Tibial nerve (tissue), 4 donors: ENCODE measurements around the gene FREY1.

Experiments
- EP300 ChIP-seq, 2 donors: sonication (generic); formaldehyde crosslinking; IDR thresholded peaks; one replicate each; pipeline ENCODE4 v1.6.1; 2017; ENCODE audit warnings: antibody characterized with exemption in 2 of 2, mild to moderate bottlenecking in 1 of 2
- TF ChIP-seq, protein P1 (sequence below), 5 experiments: fragments of 200-600 bp in 3 of 5; fragments of 450-650 bp in 2 of 5; sonication (generic) in 3 of 5; IDR thresholded peaks; one replicate each; pipeline ENCODE4 v1.5.1; 2016 to 2019; ENCODE audit warnings: antibody characterized with exemption in 5 of 5, mild to moderate bottlenecking in 3 of 5, moderate library complexity in 2 of 5

GRCh38 chr11:45927684-45928413 is 20.8 kb upstream of the FREY1 start:
- TF ChIP-seq, protein P1, sequence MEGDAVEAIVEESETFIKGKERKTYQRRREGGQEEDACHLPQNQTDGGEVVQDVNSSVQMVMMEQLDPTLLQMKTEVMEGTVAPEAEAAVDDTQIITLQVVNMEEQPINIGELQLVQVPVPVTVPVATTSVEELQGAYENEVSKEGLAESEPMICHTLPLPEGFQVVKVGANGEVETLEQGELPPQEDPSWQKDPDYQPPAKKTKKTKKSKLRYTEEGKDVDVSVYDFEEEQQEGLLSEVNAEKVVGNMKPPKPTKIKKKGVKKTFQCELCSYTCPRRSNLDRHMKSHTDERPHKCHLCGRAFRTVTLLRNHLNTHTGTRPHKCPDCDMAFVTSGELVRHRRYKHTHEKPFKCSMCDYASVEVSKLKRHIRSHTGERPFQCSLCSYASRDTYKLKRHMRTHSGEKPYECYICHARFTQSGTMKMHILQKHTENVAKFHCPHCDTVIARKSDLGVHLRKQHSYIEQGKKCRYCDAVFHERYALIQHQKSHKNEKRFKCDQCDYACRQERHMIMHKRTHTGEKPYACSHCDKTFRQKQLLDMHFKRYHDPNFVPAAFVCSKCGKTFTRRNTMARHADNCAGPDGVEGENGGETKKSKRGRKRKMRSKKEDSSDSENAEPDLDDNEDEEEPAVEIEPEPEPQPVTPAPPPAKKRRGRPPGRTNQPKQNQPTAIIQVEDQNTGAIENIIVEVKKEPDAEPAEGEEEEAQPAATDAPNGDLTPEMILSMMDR (IDR thresholded peaks at IDR 0.05) = no peak
- TF ChIP-seq EP300 (IDR thresholded peaks at IDR 0.05) = no peak
